Adrenal gland (tissue), 5 donors: Measurements from ENCODE around the gene ABCC10.

Experiments used
- CTCF ChIP-seq, 6 experiments: fragments of 450-650 bp in 4 of 6; fragments of 200-600 bp in 2 of 6; sonication (generic) in 1 of 6; IDR thresholded peaks; 1 replicate in 5 of 6; 2 replicates in 1 of 6; pipeline versions ENCODE4 v1.5.1 to v1.8.0; 2016 to 2021; ENCODE audit warnings: antibody characterized with exemption in 6 of 6, mild to moderate bottlenecking in 2 of 6, moderate library complexity in 1 of 6
- POLR2A ChIP-seq, 2 donors: fragments of 450-650 bp; IDR thresholded peaks; one replicate each; pipeline ENCODE4 v1.6.1; 2017; ENCODE audit warnings: antibody characterized with exemption in 2 of 2, mild to moderate bottlenecking in 2 of 2, moderate library complexity in 1 of 2
- donor health status: DM: no; HTN: no; CAD: no.

- peak; percentile 26 to 64 (median 46) for TF ChIP-seq CTCF (IDR thresholded peaks at IDR 0.05)
- TF ChIP-seq POLR2A (IDR thresholded peaks at IDR 0.05) = peak; percentile 48 to 66
These were observed at the start of gene ABCC10 for GRCh38 chr6:43427406-43428111.
